Germinal center (tissue), 1 donor: Measurements from ENCODE around the gene EGLN2.
"Not testable (repeated sequence)": the region's sequence is repeated elsewhere in the genome, so short reads cannot be mapped to it uniquely, and the experiment has no call there.

Source experiments
- DNase-seq: peaks from one replicate; pipeline ENCODE4 v3.0.0; 2012; ENCODE audit warnings: mixed read lengths, low spot score

The EGLN2 gene

DNA sequence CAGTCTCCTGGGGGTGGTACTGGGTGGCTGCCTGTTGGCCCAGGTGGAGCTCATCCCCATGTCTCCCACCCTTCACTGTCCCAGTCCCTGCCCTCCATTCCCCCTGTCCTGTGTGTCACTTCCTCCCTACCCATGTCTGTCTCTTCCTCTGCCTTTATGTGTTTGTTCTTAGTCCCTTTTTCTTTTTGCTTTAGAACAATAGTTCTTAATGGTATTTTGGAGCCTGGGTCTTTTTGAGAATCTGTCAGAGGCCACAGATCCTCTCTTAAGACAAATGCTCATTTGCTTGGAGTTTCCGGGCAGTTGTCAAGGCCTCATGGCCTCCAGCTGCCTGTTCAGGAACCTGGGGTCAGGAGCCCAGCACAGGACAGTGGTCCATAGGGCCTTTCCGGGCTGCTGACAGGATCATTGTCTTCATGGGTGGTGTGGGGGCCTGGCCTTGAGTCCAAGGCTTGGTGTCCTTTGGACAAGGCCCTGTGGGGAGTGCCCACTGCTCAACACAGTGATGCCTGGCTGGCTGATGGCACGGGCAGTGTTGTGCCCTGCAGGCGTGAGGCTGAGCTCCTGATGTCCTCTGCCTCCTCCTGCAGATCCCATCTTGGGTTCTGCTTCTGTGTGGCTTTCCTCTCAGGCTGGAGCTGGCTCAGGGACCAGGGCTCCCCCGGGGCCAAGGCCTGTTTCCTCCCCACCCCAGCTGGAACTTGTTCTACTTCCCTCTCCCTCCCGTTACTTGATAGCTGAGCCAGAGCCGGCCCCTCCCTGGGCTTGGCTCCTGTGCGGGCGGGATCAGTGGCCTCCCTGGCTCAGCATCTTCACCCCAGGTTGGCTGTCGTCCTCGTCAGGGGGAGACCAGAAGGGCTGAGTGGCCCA is 3.5 kb downstream of the EGLN2 start:
- no peak for DNase-seq

DNA sequence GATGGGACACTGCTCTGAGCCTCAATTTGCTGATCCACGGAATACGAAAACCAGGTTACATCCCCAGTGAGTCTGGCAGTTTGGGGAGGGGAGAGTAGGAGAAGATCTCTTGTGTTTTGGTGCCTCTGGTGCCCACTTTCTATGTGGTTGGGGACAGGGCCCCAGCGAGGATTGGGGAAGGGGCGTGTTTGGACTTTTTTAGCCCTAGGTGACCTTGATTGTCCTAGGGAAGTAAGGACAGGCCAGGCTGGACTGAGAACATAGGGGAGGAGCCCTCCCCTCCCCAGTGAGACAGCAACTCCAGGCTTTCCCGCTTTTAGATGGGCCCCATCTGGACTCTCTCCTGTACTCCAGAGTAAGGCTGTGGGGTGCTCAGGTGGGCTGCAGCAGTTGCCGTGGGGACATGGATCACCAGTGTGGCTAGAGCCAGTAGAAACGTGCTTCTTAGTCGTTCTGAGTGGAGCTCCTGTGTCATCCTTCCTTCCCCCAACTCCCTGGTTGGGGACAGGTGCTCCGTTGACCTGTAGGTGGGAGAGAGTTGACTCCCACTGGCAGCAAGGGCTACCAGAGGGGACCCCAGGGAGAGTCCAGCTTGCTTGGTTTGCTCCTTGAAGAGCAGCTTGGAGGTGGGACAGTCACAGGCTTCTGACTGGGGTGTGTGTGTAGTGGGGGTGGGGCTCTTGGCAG is 4.3 kb downstream of the EGLN2 start:
- DNase-seq, result no peak

DNA sequence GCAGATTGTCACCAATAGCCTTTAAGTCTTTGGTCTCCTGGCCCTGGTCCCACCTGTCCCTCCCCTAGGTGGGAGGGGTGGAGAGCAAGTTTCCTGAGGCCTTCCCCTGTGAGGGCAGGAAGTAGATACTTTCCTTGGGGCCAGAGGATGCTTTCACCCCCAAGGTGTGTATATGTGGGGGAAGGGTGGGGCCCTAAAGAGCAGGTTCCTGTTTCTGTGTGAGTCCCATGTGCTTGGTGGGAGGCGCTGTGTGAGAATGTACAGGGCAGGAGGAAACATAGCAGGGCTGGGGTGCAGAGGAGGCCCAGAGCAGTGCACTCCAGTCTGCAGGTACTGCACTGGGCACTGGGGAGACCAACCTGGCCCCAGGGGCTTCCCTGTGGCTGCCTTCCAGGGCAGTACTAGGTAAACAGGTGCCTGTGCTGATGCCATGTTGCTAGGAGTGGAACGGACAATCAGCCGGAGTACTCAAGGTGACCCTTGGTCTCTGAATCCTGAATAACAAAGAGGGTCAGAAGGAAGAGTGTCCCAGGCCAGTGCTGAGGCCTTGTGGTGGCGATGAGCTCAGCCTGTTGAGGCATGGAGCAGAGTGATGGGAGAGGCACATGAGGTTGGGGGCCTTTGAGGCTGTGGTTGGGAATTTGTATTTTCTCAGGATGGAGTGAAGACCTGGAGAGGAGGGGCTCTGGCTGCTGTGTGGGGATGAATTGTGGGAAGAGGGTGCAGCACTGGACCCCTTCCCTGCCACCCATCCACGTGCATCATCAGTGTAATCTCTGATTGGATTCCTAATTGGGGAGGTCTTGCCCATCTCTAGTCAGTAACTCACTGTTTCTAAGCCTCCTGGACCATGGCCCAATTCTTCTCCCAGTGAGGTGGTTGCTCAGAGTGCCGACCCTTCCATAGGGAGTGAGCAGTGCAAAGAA is 5.1 kb downstream of the EGLN2 start:
- DNase-seq, result peak; percentile 71

DNA sequence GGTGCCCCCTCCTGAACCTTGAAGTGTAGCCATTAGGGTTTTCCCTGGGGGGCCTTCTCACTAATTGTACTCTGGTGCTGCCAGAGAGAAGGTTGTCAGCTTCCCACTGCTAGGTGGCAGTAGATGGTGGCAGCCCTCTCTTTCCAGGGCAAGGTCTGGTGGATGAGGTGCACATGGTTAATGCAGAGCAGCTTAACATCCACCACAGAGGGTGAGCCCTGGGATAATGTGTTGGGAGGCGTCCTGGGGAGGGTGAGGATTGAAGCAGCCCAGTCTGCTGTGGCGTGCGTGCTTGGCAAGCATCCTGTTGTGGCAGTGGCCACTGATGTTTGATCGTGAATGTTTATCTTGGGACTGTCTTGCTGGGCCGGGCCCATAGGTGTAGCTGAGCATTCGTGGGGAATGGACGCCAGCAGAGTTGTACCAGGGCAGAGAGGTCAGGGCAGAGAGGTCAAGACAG is 5.8 kb downstream of the EGLN2 start:
- no peak for DNase-seq

DNA sequence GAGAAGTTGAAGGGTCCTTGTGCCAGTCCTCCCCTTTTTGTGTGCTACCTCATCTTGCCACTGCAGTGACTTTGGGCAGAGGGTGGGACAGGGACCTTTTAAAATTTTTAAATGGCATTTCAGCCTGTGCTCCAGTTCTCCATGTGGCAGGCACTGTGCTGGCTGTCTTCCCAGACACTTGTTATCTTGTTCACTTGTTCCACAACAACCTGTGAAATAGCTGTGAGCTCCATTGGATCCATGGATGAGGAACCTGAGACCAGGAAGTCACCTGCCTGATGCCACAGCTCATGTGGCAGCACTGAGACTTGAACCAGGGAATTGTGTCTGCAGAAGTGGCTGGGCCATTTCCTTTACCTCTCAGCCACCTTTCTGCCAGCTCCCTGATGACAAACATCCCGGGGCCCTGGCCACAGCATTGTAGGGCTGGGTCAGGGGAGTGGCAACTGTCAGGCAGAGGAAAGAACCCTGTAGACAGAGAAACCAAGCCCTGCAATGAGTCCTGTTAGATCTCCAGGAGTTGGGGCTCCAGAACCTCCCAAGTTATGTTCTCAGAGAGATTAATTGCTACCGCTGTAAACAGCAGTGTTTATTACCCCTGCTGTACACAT is 6.4 kb downstream of the EGLN2 start:
- DNase-seq, result no peak

DNA sequence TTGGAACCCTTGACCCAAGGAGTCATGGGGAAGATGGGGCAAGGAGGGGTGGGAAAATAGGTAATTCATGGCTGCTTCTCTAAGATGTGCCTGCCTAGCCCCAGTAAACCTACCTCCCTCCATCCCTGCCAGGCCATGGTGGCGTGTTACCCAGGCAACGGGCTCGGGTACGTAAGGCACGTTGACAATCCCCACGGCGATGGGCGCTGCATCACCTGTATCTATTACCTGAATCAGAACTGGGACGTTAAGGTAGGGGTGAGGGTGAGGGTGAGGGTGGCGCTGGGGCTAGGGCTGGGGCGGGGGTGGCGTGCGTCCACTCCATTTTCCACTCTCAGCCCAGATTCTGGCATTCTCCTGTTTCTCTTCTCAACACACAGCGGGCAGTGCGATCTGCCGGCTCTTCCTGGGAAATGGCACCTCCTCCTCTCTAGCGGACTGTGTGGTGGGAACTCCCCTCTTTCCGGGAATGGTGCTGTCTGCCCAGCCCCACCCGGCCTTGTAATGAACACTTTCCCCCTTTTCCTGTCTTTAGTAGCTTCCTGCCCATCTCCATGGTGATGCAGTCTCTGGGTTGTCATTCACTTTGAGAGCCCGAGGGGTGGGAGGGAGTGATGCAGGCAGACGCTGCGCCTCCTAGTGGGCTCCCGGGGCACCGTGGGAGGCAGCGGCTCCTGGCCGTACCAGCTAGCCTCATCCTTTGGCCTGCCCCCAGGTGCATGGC is 7.6 kb downstream of the EGLN2 start:
- peak; percentile 87 for DNase-seq

DNA sequence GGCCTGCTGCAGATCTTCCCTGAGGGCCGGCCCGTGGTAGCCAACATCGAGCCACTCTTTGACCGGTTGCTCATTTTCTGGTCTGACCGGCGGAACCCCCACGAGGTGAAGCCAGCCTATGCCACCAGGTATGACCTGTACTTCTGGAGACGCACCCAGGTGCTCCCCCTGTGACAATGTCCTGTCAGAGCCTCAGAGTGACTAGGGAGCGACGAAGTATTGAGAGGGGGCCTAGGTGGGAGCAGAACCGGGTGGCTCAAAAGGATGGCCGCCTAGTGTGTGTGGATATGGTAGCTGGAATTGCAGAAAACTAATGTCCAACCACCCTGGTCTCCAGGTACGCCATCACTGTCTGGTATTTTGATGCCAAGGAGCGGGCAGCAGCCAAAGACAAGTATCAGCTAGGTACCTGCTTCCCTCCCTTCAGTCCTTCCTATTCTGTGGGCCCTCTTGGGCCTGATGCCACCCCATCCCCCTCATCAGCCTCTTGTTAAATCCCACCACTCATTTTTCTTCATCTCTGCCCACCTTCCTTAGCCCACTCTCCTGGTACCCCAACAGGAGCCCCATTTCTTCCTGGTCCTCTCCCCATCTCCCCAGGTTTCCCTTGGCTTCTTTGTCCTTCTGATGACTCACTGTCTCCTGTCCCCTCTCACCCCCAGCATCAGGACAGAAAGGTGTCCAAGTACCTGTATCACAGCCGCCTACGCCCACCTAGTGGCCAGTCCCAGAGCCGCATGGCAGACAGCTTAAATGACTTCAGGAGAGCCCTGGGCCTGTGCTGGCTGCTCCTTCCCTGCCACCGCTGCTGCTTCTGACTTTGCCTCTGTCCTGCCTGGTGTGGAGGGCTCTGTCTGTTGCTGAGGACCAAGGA is 8.4 kb downstream of the EGLN2 start:
- no peak for DNase-seq

DNA sequence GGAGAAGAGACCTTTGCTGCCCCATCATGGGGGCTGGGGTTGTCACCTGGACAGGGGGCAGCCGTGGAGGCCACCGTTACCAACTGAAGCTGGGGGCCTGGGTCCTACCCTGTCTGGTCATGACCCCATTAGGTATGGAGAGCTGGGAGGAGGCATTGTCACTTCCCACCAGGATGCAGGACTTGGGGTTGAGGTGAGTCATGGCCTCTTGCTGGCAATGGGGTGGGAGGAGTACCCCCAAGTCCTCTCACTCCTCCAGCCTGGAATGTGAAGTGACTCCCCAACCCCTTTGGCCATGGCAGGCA is 9.0 kb downstream of the EGLN2 start:
- DNase-seq, result no peak

DNA sequence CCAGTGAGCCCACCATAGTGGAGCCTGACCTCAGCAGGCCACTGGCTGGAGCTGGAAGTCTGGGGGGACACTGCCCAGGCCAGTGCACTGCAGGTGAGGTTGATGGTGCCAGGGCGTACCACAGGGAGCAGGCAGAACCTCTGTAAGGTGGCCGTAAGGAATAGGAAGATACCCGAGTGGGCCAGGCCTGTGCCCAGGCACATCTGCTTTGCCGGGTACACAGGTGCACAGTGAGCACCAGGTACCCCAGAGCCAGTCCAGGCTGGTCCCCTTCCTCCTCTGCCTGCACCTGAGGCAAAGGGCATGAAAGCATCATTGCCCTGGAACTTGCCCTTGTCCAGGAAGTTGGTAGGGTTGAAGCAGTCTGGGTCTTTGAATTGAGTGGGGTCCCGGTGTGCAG is 9.5 kb downstream of the EGLN2 start:
- no peak for DNase-seq

DNA sequence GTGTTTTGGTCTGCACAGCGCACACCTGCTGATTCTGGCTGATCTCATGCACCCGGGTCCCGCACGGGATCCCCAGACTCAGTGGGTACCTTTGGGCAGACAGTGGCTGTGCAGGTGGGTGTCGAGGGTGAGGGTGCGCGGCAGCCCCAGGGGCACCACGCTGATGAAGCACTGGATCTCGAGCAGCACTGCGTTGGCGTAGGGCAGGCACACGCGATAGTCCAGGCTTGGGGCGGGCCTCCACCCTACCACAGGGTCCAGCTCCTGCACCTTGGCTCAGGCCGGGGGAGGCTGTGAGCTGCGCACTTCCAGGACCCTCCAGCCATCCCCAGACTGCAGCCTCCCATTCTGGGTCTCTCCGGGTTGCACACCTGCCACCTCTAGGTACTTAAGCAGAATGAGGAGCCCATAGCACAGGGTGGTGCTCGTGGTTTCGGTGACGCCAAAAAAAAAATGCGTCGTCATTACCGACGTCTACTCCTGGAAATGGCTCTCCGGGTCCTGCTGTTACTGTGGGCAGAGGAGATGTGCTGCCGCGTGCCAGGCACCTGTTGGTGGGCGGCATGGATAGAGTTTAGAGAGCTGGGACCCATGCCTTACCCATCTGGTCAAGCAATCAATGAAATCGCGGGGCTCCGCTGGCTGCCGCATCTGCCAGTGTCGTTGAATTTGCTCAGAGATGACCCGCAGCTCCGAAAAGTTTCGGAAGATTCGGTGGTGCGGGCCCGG is 10.5 kb downstream of the EGLN2 start:
- no peak for DNase-seq

DNA sequence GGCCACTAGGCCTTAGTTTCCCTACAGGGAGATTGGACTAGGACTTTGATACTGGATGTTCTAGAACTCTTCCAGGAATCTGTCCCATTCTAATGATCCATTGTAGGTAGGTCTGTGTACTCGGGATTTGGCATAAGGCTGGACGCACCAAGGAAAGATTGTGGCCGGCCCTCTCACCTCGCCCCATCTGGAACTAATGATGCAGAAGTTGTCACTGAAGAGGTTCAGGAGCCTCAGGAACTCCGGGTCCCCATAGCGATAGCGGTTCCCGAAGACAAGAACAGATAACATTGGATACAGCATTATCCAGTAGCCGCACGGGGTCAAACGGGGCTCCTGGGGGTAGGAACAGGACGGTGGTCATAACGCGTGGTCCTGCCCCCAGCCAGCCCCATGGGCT is 11.2 kb downstream of the EGLN2 start:
- no peak for DNase-seq

DNA sequence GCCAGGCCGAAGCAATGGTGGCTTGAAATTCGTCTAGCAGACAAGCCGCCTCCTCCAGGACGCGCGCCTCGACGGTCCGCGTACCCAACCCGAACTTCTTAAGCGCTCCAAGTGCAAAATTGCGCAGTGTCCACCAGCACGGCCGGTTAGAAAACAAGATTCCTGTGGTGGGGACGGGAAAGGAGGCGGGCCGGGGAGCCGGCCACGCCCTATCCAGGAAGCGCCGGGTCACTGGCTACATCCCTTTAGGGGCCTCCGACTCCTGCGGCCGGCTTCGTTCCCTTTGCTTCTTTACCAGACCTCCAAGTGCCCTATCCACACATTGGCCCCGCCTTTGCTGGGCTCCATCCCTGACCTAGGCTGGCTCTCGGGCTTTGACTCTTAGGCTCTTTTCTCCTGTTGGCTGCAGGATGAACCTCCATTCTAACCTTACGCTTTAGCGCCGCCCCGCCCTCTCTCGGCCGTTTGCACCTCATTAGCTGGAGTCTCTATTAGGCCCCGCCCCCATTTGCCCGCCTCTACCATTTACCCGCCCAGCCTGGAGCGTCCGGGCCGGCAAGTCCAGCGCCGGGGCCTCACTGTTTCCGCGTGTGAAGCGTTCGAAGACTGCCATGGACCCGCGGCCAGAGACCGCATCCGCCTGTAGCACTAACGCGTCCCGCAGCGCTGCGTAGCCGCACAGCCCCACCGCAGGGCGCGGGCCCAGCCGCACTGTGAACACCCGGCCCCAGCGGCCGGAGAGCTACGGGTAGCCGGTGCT is 11.8 kb downstream of the EGLN2 start:
- not testable (repeated sequence) for DNase-seq

DNA sequence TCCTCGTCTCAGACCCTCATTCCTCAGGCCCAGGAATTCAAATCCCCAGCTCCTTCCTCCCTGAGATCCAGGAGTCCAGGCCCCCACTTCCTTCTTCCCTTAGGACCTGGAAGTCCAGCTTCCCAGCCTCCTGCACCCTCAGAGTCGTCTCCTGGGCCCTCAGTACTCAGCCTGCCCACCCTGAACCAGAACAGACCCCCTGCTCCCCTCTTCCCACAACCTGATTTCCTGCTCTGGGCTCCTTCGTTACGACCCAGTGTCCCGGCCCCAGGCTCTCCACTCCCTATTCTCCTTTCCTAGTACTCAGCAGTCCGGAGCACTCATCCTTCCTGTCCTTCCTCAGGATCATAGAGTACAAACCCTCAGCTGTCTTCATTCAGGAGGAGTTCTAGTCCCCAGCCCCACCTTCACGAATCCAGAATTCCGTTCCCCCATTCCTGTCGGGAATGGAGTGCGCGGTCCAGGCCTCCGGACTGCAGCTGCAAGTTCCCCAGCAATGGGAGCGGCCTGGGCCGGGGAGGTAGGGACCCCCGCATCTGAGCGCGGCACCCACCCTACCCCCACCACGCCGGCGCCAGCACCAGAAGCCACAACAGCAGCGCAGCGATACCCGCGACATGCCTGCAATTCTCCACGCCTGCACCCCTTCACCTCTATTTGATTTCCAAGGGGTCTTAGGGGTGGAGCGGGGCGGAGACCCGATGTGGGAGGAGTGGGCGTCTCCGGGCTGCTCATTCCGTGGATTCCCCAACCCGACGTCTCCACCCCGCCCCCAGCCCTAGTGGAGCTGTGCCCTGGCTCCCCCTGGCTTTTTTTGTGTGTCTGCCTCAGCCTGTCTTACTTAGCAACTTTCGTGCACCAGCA is 12.7 kb downstream of the EGLN2 start:
- no peak for DNase-seq

DNA sequence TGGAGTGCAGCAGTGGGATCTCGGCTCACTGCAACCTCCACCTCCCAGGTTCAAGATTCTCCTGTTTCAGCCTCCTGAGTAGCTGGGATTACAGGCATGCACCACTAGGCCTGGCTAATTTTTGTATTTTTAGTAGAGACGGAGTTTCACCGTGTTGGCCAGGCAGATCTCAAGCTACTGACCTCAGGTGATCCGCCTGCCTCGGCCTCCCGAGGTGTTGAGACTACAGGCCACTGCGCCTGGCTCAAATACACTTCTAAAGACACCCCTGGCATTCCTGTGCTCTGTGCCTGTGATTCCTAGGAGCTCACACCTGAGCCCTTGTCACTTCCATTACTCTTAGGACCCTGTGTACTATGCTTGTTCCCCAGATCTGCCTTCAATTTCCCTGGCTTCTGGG is 13.6 kb downstream of the EGLN2 start:
- not testable (repeated sequence) for DNase-seq

DNA sequence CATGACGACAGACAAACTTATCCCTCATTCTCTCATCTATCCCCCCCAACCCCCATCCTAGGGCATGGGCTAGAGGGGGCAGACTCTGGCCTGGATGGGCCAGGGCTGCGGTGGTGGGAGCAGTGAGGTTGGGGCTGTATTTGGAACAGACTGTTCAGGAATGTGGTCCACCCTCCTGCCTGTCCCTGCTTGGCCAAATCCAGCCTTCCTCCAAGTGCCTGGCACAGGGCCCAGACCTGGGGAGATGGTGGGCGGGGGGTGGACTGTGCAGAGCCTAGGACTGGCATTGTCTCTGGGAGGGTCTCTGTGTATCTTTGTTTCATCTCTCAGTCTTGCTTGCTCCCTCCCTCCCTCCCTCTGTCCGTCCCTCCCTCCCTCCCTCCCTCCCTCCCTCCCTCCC is 14.2 kb downstream of the EGLN2 start:
- no peak for DNase-seq

DNA sequence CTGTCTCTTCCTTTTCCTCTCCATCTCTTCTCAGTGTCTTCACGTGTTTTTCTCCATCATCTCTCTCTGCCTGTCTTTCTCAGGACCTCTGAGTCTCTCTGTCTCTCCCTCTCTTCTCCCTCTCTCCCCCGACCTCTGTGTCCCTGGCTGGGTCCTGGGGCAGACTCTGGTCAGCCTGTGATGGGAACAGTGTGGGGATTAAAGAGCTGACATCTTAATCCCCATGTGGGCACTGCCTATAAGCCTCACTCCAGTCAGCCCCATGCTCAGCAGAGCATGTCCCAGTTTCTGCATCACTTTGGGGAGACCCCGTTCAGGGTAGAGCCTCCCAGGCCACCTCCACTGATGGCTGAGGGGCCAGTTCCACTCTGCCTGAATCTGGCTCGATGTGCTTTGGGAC is 16.2 kb downstream of the EGLN2 start:
- DNase-seq, result no peak

DNA sequence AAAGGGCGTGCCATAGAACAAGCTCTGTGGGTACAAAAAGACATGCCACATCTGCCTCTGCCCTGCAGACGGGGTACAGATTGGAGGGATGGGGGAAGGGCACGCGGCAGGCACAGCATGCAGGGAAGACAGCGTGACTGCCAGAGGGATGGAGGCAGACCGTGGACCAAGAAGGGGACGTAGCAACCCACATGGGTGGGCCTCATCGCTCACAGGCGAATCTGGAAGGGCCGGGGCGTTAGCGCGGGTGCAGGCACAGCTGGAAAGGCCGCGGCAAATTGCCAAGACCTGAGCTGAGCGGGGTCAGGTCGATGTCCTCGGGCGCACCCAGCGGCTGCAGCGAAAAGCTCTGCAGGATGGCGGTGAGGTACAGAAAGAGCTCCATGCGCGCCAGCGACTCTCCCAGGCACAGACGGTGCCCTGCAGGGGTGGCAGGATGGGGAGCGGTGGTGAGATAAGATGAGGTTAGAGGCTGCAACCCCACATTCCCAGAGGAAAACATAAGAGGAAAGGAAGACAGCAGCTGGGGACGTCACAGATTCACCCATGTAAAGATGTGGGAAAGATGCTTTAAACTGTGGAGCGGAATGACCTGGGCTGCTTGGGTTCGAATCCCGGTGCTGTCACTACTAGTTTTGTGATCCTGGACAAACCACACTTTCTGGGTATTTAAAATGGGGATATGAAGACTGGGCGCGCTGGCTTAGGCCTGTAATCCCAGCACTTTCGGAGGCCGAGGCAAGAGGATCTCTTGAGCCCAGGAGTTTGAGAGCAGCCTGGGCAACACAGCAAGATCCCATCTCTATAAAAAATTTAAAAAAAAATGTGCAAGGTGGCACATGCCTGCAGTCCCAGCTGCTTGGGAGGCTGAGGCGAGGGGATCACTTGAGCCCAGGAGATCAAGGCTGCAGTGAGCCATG is 19.7 kb downstream of the EGLN2 start:
- not testable (repeated sequence) for DNase-seq
